Stimulated activated CD4-positive, alpha-beta T cell treated with anti-CD3 and anti-CD28 coated beads, Interleukin-12 subunit alpha, Interleukin-12 subunit beta, amount 100 ng/mL, for 48 hours (primary cell): ENCODE results near the gene TUBGCP3.
"Not testable (repeated sequence)": the region's sequence is repeated elsewhere in the genome, so short reads cannot be mapped to it uniquely, and the experiment has no call there.

Experiments
- DNase-seq, 3 donors: peaks; one replicate each; pipeline ENCODE4 v3.0.0-alpha.2; 2020; ENCODE audit warnings: low read depth in 2 of 3, low spot score in 1 of 3

The TUBGCP3 gene

DNA sequence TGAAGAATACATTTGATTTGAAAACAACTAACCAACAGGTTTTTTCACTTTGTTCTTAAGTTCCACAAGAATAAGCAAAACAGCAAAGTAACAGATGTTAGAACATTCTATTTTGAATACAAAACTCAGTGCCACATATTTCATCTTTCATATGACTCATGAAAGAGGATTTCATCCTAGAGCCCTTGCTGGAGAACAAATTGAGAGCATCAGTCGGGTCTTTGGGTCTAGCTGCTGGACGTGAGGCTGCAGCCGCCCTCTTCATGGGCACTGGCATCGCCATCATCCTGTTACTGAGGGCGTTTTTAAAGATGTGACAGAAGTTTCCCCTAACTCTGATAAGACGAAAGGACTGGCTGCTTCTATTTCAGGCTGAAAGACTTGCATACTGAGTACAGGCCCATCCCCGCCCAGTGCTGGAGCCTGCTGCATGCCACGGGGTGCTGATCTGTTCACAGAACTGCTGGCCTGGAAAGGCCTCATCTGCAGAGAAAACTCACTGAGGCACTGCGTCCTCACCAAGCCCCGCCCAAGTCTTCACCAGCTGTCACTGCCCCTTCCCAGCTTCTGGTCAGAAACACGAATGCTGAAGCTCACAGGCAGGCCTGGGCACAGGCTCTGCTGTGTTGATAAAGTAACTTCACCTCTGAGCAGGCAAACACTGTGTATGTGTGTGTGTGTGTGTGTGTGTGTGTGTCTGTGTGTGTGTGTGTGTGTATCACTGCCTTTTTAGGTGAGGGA lies 101.4 kb downstream of the TUBGCP3 start:
- no peak for DNase-seq

DNA sequence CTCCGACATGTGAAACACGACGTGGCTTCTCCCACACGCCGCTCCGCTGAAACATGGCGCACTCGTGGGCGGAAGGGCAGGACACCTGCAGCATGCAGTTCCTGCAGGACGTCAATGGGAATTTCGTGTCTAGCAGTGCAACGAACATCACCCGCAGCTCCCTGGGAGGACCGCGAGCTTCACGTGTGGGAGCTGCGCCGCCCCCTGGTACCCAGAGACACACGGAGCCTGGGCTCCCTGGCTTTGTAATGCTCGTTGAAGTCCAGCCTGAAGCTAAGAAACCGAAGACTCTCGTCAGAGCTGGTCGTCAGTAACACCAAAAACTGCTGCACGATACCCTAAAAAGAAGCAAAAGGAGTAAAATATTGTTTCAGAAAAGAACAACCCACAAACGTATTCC lies 102.1 kb downstream of the TUBGCP3 start:
- not testable (repeated sequence) for DNase-seq

GRCh38 chr13:112483299-112483698 lies 104.7 kb downstream of the TUBGCP3 start:
- no peak for DNase-seq

DNA sequence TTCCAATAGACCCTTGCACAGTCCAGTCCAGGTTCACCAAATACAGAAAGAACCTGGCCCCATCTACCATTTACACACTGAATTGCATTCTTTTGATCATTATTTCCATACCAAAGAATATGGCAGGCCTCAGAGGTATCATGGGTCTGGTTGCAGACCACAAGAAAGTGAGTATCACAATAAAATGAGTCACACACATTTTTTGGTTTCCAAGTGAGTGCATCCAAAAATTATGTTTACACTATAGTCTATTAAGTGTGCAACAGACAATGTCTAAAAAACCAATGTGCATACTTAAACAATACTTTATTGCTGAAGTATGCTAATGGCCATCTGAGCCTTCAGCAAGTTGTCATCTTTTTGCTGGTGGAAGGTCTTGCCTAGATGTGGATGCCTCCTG lies 106.5 kb downstream of the TUBGCP3 start:
- no peak for DNase-seq

DNA sequence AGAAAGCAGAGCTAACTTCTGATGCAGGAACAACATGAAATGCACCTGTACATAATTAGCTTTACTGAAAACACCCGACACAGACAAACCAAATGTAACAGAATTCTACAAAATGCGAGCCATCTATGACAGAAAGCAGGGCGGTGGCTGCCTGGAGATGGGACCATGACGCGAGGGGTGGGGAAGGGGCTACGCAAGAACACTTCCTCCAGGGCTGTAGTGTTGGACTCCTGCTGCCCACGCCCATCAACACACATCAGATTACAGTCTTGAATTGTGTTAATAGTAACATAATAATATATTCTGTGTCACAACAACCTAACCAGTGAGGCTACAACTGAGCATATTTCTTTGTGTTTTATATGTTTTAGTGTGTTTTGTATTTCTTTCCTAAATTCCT lies 108.6 kb downstream of the TUBGCP3 start:
- no peak for DNase-seq

DNA sequence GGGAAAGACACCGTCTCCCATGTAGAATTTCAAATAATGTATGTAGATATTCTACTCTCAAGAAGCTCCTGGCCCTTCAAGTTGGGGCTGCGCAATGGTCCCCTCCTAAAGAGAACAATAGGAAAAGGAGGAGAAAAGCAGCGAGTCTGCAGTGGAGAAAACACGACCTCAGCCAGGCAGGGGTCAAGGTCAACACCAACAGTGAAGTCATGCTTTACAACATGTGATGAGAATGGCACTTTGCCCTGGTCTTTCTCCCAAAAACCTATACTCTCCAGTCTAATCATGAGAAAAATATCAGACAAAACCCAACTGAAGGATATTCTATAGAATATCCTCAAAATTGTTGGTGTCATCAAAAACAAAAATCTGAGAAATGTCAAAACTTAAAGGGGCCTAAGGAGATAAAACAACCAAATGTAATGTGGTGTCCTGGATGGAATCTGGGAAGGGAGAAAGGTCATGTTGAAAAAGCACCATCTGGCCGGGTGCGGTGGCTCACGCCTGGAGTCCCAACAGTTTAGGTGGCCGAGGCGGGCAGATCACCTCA lies 110.8 kb downstream of the TUBGCP3 start:
- DNase-seq, result no peak

GRCh38 chr13:112475889-112476288 lies 112.1 kb downstream of the TUBGCP3 start:
- no peak for DNase-seq

GRCh38 chr13:112474869-112475268 lies 113.1 kb downstream of the TUBGCP3 start:
- no peak for DNase-seq

DNA sequence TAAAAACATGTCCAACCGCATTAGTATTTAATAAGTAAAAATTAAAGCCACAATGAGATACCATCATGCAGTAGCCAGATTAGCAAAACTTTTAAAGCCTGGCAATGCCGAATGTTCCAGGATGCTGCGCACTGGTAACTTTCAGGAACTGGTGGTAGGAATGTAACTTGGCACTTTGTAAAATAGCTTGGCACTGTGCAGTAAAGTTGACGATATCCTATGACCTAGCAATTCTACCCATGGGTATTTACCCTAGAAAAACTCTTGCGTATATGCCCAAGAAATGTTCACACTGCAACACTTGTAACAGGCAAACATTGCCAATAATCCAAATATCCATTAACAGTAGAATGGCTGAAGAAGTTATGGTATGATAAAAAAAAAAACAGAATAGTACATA lies 114.1 kb downstream of the TUBGCP3 start:
- DNase-seq, result no peak

DNA sequence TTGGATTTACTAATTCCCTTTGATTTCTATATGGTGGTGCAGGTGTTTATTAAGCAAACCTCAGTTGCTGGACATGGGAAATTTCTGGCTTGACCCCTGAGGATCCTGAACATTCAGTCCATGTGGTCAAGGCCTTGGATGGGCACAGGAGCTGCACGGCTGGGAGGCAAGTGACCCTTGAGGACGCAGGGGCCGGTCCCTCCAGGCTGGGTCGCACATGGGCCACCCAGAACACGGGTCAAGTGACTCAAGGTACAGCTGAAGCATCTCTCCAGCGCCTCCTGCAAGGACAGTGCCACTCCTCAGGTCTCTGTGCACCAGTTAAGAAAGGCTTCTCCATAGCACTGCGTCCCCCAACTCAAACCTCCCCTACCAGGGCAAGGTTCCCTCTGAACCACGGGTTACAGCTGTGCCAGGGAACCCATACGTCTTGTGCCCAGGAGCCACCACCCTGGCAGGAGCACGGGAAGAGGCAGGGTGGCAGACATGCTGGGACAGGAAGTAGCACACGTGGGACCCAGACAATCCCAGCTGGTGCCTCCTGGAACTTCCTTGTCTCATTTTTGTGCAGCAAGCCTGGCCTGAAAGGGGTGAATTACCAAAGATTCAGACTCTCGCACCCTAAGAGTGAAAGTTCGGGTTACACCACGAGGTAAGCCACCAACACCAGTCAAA lies 118.7 kb downstream of the TUBGCP3 start:
- DNase-seq, result no peak

- no peak for DNase-seq
Observed at GRCh38 chr13:112468069-112468468, 119.9 kb downstream of the TUBGCP3 start.

GRCh38 chr13:112467236-112467635 lies 120.7 kb downstream of the TUBGCP3 start:
- DNase-seq, result no peak

- no peak for DNase-seq
Observed at GRCh38 chr13:112466132-112467058, 121.6 kb downstream of the TUBGCP3 start.

- DNase-seq, result no peak
Observed at GRCh38 chr13:112465251-112466131, 122.5 kb downstream of the TUBGCP3 start.

GRCh38 chr13:112464720-112465119 lies 123.2 kb downstream of the TUBGCP3 start:
- DNase-seq, result no peak

GRCh38 chr13:112462408-112462807 lies 125.5 kb downstream of the TUBGCP3 start:
- DNase-seq, result no peak

DNA sequence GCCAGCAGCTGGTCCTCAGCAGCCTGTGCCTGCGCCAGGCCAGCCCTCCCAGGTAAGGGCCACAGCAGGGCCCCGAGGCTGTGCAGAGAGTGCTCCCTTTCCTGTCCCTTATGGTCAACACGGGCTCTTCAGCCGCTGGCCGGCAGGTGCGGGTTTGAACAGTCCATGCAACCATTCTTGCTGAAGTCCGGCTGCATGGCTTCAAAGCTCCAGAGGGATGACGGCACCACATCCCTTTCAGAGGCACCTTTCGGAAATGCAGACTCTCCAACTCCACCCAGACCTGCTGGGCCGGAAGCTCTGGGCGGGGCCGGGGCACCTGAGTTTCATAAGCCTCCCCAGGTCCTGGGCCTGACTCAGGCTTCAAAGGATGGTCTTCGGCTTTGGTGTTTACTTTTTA lies 130.5 kb downstream of the TUBGCP3 start:
- no peak for DNase-seq

DNA sequence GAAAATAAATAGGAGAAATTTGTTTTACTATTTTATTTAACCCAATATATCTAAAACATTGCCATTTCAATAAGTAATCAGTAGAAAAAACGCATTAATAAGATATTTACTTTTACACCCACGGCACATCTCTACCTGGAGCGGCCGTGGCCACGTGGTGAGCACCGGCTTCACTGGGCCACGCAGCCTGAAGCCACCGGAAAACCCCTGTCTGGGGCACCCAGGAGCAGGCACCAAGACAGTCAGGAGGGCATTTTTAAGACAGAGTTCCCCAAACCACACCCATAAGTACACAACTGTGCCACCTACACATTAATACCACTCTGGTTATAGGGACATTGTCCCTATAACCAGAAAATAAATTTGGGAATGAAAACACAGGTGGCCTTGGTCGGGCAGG lies 130.9 kb downstream of the TUBGCP3 start:
- no peak for DNase-seq

DNA sequence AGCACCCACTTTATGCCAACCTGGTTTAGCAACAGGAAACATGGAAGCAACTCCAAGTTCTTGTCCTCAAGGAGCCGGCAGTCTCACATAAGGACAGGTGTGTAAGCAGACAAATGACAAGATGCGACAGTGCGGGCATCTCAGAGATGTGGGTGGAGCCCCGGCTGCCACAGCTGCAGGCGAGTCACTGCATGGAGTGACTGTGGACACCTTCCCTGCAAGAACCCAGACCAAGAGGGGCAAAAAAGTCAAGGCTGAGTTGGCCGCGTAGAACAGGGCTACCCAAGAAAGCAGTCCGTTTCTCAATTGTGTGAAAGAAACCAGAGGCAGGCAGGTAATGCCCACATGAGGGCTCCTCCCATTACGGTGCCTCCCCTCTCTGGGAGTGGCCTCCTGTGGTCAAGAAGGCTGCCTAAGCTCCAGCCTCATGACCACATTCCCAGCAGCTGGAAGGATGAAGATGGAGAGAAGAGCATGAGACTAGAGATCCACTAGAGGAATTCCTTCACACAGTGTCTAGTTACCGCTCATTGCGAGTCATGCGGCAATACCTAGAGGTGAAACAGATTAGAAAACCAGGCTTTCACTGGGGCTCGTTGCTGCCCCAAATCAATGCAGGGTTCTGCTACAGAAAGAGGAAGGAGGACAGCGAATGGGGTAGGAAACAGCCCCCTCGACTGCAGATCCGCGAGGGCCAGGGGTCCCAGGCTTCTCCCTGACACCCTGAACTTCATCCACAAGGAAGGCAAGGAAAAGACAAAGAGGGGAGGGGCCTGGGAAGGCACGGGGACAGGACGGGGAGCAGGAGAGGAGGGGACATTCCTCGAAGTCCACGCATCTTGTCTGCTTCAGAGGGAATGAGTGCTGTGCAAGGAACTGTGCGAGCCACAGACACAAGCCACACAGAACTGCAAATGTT lies 131.6 kb downstream of the TUBGCP3 start:
- no peak for DNase-seq
